Sigmoid colon (tissue), 4 donors: Measurements from ENCODE around the gene CKAP5.

Source experiments
- CTCF ChIP-seq, 4 experiments: fragments of 450-650 bp in 3 of 4; fragments of 200-600 bp in 1 of 4; IDR thresholded peaks; one replicate each; pipeline ENCODE4 v1.5.1; 2016 to 2019; ENCODE audit warnings: antibody characterized with exemption in 4 of 4, mild to moderate bottlenecking in 3 of 4, moderate library complexity in 2 of 4
- POLR2AphosphoS5 ChIP-seq, 4 donors: sonication (generic); formaldehyde crosslinking; IDR thresholded peaks; one replicate each; pipeline ENCODE4 v1.6.1; 2017; ENCODE audit warnings: antibody characterized with exemption in 4 of 4

- TF ChIP-seq POLR2AphosphoS5 (IDR thresholded peaks at IDR 0.05) (no peak), CTCF (IDR thresholded peaks at IDR 0.05) (no peak)
These were observed 28.5 kb upstream of the CKAP5 start for GRCh38 chr11:46874586-46874985.
